SK-N-MC (cell line): ENCODE measurements around the gene PPP1R37.

ENCODE experiments used
- EZH2 ChIP-seq: fragments of 200-600 bp; sonication (generic); IDR thresholded peaks from one replicate; pipeline ENCODE4 v1.6.1; 2017; ENCODE audit warnings: antibody characterized with exemption
- FOXP2 ChIP-seq: optimal IDR thresholded peaks from 2 replicates; pipeline ENCODE3; 2011; ENCODE audit warnings: mild to moderate bottlenecking, moderate library complexity; ENCODE audit not compliant: insufficient read depth; ENCODE audit errors: extremely low read length, control extremely low read depth
- POLR2AphosphoS5 ChIP-seq: IDR thresholded peaks from 2 replicates; pipeline ENCODE4 v1.6.1; 2012; ENCODE audit warnings: mild to moderate bottlenecking, low read depth, low read length, borderline replicate concordance

GRCh38 chr19:45149129-45149528 lies 56.1 kb downstream of the PPP1R37 start:
- TF ChIP-seq POLR2AphosphoS5 = no peak
- TF ChIP-seq EZH2 = no peak
- no peak for TF ChIP-seq FOXP2
